GM04504 (cell line): Measurements from ENCODE around the gene ZHX3.

Source experiments
- DNase-seq: peaks from one replicate; pipeline ENCODE4 v3.0.0-alpha.2; 2012; ENCODE audit warnings: low read depth

The ZHX3 gene

GRCh38 chr20:41150664-41151063 is 166.9 kb downstream of the ZHX3 start:
- no peak for DNase-seq

- no peak for DNase-seq
These were observed 168.6 kb downstream of the ZHX3 start for GRCh38 chr20:41148942-41149341.

DNA sequence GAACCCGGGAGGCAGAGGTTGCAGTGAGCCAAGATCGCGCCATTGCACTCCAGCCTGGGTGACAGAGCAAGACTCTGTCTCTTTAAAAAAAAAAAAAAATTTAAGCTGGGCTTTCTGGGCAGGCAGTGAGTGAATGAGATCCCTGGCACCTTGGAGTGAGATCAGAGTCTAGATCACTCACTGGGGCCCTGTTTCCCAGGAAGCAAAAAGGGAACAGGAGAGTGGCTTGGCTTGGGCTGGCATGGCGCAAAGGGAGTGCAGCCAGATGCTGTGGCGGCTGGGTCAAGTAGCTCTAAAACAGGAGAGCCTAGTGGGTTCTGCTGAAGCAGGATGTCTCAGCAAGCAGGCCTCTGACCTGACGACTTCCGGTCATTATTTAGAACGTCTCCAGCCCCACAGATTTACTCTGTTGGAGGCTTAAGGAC is 169.8 kb downstream of the ZHX3 start:
- DNase-seq = no peak

- no peak for DNase-seq
These were observed 171.5 kb downstream of the ZHX3 start for GRCh38 chr20:41145821-41146620.

GRCh38 chr20:41145317-41145716 is 172.2 kb downstream of the ZHX3 start:
- no peak for DNase-seq

DNA sequence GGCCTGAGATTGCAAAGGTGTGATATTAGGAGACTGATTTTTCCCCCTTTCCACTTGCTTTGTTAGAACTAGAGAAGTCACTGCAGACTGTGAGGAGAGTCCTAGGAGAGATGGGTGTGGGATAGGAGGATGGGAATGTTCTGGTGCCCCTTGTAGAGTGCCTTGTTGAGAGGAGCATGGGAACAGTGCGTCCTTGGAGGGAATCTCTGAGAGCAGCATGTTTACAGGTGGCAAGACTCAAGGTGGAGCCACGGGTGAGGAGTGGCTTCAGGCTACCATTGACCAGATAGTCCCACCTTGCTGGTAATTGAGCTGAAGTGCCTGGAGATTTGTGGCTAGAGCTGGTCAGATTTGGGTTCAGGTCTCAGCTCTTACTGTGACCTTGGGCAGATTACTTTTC is 174.2 kb downstream of the ZHX3 start:
- no peak for DNase-seq

DNA sequence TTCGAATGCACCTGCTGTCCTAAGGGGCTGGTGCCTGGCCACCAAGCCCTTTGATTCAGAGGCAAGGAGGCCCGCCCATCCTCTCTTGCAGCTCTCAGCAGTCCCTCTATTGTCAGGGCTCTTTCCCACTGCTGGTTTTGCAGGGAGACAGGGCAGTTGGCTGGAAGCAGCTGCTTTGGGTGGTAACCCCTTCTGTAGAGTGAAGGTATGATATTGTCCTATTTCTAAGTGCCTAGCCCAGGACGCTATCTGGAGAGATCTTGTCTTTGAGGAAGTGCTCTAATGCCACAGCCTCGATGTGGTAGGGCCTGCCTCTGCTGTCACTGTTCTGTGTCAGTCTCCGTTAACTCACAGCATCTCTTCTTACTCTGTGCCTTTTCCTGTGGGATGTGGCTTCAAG is 174.6 kb downstream of the ZHX3 start:
- no peak for DNase-seq

DNA sequence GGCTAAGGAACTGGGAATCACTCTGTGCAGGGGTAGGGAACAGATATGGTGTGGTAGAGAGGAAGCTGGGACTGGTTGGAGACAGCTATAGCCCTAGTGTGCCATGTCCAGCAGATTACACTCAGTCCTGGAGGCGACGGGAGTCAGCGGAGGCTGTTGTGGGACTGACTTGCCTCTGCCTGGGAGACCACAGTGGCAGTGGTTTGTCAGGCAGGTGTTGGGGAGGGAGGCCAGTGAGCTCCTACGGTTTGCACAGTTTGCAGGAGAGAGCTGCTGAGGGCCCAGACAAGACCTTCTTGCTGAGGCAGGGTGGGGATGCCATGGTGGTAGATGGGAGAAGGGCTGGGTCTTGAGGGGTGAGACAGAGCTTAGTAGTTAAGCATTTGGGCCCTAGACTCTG is 175.3 kb downstream of the ZHX3 start:
- DNase-seq = no peak

DNA sequence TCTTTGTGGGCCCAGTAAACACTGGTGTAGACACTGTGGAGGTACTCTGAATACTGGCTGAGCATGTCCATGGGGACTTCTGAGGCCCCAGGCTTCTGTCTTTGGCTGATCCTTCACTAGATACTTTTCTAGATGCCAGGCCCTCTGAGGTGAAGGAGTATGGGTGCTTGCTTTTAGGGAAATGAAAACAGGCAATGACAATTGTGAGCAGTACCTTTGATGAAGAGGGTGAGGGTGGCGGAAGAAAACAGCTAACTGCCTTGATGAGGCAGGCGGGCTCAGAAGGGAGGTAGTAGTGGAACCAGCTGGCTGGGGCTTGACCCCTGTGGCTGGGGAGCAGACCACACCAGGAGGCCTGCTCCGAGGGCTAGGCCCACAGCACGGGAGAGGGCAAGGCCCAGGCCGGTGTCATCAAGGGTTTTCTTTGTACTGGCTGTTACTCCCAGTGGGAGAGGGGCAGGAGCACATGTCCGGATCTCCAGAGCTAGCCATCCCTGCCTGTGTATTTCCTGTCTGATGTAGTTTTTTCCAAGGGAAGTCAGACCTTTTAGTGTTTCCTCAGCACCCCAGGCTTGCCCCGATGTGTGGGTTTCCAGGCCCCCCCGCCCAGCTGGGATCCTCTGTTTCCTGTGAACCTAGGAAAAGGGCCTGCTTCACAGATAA is 176.2 kb downstream of the ZHX3 start:
- no peak for DNase-seq

- DNase-seq = no peak
These were observed 177.1 kb downstream of the ZHX3 start for GRCh38 chr20:41140226-41141133.

DNA sequence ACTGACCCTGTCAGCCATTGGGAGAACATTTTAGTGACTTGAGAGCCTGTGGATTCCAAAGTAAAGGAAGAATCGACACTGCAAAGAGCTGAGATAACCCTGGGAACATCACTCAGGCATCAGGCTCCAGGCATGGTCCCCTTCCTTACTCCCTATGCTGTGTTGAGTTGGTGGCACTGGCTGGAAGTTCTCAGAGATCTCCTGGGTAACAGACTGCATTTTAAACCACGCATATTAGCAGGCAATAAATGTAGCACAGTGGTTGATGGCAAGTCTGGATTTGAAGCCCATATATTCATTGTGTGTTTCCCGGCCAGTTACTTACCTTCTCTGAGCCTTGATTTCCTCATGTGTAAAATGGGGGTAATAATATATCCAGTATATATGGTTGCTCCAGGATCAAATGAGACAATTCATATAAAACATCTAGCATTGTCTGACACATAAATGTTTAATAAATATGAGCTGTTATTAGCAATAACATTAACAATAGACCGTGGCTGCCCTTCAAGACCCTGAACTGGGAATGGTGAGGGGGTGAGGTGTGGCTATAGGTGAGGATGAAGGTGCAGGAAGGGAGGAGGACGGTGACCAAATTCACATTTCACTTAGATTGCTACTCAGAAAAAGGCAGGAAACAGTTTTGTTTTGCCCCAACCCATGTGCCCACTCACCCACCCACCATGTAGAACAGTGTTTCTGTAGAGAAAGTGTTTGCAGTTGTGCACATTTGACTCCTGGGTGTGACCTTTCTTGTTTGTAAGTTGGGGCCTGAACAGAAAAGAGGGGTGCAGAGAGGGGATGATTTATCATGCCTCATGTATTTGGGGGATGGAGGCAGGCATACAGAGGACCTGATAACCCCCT is 178.1 kb downstream of the ZHX3 start:
- no peak for DNase-seq

DNA sequence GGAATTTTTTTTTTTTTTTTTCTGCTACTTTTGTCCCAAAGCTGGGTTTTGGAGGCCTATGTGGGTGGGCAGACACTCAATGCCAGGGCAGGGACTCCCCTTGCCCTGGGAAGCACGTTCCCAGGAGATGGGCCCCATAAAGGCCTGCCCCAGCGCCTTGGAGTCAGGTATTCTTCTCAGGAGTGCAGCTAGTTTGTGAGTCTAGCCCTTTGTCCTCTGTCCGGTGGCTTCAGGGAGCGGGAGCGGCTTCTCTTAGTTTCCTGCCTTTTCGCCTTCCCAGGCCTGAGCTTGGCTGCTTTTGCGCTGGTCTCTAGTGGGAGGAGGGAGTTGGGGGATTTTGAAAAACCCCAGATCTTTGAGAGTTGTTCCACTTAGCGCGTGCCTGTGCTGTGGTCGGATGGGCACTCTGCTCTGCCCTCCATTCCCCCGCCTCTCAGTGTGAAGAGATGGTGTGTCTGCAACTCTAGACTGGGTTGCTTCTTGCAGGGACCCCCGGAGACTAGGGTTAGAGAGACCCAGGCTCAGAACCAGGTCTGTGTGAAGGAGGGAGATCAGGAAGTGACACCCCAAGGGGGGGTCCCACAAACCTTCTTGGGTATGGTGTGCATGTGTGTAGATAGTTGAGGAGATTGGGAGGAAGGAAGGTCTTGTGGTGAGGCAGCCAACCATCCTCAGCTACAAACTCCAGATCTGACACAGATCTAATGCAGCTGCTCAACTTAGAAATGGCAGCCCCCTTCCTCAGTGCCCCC is 178.9 kb downstream of the ZHX3 start:
- no peak for DNase-seq

GRCh38 chr20:41137614-41138474 is 179.7 kb downstream of the ZHX3 start:
- no peak for DNase-seq

DNA sequence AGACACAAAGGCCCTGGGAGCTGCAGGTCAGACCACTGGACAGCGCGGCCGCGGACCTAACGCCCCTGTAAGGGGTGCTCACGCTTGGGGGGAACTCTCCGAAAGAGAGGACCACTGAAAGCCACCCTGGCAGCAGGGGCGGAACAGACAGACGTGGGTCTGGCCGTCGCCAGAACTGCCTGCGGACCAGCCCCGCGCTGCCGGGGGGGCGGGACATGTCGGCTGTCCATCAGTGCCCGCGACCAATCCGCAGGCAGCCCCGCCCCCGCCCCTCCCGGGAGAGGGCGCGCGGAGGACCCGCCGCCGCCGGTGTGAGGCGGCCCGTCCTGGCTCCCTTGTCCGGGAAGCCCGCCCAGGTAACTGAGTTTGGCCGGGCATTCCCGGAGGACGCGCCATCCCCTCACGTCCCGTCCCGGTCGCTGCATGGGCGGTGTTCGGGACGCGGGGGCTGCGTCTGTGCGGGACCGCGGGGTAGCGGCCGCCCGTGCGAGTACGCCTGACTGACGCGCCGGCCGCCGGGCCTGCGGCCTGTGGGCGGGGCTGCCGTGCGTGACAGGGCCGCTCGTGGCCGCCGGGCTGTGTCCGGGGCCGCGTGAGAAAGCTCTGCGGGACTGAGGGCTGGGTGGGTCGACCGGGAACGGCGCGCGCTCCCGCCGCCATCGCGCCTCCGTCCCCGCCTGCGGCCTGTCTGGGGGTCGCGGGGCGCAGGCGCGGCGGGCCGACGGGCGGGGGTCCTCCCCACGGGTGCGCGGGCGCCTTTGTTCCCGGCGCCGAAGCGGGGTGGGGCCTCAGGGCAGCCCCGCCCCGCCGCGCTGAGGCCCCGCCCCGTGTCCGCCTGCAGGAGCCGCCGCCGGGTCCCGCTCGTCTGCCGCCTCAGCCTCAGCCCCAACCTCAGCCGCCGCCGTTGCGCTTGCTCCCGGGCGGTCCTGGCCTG is 180.6 kb downstream of the ZHX3 start, which contains the start of gene PLCG1:
Gene PLCG1 (plus strand): TSS at position 864 of the 934 bp plus-strand sequence. CDS start 99 bp downstream, outside the sequence.
- DNase-seq = peak; percentile 60

GRCh38 chr20:41135888-41136679 is 181.4 kb downstream of the ZHX3 start:
- DNase-seq = no peak

DNA sequence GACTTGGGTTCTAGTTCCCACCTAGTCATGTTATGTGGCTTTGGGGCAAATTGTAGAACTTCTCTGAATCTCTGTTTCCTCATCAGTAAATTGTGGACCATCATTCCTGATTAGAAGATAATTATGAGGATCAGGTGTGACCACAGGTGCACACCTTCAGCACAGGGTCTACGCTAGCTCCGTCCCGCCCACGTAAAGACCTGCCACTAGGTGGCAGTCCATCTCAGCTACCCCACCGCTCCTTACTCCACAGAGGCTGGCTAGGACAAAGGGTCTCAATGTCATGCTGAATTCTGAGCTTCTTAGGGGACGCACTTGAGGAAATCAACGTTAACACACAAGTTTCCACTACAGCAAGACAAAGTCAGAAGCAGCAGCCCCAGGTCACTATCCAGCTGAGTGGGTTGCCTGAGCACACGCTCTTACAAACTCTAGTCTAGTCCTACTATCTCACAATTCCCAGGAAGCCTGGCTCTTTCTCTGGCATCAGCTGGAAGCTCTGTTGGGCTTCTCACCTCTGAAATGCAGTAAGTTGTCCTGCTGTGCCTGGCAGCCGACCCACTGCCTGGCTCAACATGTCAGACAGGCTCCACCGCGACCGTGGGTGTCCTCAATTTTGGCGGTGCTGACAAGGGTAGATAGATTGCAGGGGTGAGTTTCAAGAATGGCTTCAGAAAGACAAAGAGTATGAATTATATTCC is 182.2 kb downstream of the ZHX3 start:
- no peak for DNase-seq
